Fibroblast of the aortic adventitia (primary cell): Measurements from ENCODE around the gene JUP. TPM values are rescaled to one million over a fixed set of nuclear protein-coding genes. Genes with fewer than 3 reads are reported as not detected.

Source experiments
- DNase-seq: peaks from one replicate; pipeline ENCODE4 v3.0.0-alpha.2; 2010; ENCODE audit warnings: low read depth
- H3K4me3 ChIP-seq: 2 replicates; pipeline ENCODE4 v1.5.1; 2011; ENCODE audit warnings: low read depth, mild to moderate bottlenecking, control low read depth, low read length, moderate library complexity
- total RNA-seq: library from RNA; depleted of rRNA; stranded (reverse); fragments of >200 nt; gene quantifications from 2 replicates; pipeline ENCODE4 v1.2.3, GENCODE V29; 2012; ENCODE audit warnings: low replicate concordance
- TF ChIP-seq, protein P1 (sequence below): IDR thresholded peaks from 2 replicates; pipeline ENCODE4 v1.5.1; 2011; ENCODE audit warnings: mild to moderate bottlenecking, low read length, control low read depth, inconsistent platforms; ENCODE audit not compliant: insufficient read depth

Gene JUP
- total RNA-seq, 1 donor, result 8.9 TPM

DNA sequence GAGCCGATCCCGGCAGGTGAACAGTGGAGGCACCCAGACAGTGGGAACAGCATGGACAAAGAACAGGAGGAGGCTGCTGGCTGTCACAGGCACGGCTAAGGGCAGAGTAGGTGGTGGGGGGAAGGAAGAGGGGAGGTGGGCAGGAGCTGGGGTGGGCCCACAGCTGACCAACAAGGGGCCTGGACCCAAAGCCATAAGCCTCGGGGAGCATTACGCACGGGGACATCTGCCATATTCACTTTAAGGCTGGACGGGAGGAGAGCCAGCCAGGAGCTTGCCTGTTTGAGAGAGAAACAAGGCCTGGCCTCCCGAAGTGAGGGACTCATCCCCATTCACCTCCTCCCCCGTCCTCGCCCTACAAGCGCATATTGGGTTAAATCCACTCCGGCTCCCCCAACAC lies 32.4 kb downstream of the JUP start:
- no peak overlapping the region for H3K4me3 ChIP-seq
- TF ChIP-seq, protein P1, sequence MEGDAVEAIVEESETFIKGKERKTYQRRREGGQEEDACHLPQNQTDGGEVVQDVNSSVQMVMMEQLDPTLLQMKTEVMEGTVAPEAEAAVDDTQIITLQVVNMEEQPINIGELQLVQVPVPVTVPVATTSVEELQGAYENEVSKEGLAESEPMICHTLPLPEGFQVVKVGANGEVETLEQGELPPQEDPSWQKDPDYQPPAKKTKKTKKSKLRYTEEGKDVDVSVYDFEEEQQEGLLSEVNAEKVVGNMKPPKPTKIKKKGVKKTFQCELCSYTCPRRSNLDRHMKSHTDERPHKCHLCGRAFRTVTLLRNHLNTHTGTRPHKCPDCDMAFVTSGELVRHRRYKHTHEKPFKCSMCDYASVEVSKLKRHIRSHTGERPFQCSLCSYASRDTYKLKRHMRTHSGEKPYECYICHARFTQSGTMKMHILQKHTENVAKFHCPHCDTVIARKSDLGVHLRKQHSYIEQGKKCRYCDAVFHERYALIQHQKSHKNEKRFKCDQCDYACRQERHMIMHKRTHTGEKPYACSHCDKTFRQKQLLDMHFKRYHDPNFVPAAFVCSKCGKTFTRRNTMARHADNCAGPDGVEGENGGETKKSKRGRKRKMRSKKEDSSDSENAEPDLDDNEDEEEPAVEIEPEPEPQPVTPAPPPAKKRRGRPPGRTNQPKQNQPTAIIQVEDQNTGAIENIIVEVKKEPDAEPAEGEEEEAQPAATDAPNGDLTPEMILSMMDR, result no peak
- DNase-seq, result no peak

- H3K4me3 ChIP-seq, result no peak overlapping the region
- TF ChIP-seq, protein P1, result no peak
- no peak for DNase-seq
Observed at GRCh38 chr17:41751288-41751687, 35.2 kb downstream of the JUP start.

- TF ChIP-seq, protein P1, result no peak
- DNase-seq, result no peak
- H3K4me3 ChIP-seq, result no peak overlapping the region
Observed at GRCh38 chr17:41750862-41751261, 35.6 kb downstream of the JUP start.

DNA sequence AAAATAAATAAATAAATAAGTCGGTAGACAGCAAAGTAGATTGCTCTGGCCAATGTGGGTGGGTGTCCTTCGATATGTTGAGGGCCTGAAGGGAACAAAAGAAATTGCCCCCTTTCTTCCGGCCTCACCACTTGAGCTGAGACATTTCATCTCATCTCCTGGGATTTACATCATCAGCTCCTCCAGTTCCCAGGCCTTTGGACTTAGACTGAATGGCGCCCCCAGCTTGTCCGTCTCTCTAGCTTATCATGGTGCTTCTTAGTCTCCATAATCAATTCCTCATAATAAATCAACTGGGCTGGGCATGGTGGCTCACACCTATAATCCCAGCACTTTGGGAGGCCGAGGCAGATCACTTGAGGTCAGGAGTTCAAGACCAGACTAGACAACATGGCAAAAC lies 38.2 kb downstream of the JUP start:
- H3K4me3 ChIP-seq, result no peak overlapping the region
- TF ChIP-seq, protein P1, result no peak
- no peak for DNase-seq

- H3K4me3 ChIP-seq, result no peak overlapping the region
- TF ChIP-seq, protein P1, result no peak
- DNase-seq, result no peak
Observed at GRCh38 chr17:41741709-41742108, 44.8 kb downstream of the JUP start.

DNA sequence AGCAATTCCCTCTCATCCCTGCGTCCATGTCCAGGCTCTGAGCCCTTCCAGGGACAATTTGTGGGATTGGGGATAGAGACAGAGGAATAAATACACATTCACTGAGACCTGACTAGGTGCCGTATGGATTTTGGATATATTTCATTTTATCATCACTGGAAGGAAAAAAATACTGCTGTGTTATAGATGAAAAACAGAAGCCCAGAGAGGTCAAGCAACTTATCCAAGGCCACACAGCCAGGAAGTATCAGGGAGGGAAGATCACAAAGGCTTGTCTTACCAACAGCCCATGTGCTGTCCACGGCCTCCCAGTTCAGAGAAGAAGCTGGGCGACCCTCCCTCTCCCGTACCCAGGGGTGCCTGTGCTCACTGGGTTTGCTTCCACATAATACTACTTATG lies 46.0 kb downstream of the JUP start:
- H3K4me3 ChIP-seq, result no peak overlapping the region
- TF ChIP-seq, protein P1, result no peak
- no peak for DNase-seq

- H3K4me3 ChIP-seq, result no peak overlapping the region
- peak; percentile 5 for DNase-seq
- TF ChIP-seq, protein P1, result no peak
Observed at GRCh38 chr17:41739661-41740352, 46.7 kb downstream of the JUP start.
